Astrocyte (in vitro differentiated cells and primary cell): ENCODE results near the gene DNAJC17. TPM values are rescaled to one million over a fixed set of nuclear protein-coding genes. Genes with fewer than 3 reads are reported as not detected.

Experiments
- DNase-seq: peaks from one replicate; pipeline ENCODE4 v3.0.0-alpha.2; 2010; ENCODE audit warnings: low read depth
- FAIRE-seq: peaks from 2 replicates; lab custom pipeline; 2011; peaks lifted over from hg19 to GRCh38; lab: Jason Lieb, UNC
- H2AFZ ChIP-seq: 2 replicates; pipeline ENCODE4 v1.6.0; 2012; ENCODE audit warnings: low read depth, low read length, inconsistent platforms
- H3K27ac ChIP-seq: 2 replicates; pipeline ENCODE4 v1.5.1; 2011; ENCODE audit warnings: low read depth, low read length, inconsistent platforms
- H3K27me3 ChIP-seq: 2 replicates; pipeline ENCODE4 v1.6.0; 2011; ENCODE audit warnings: low read length, inconsistent platforms; ENCODE audit not compliant: insufficient read depth
- H3K36me3 ChIP-seq: 2 replicates; pipeline ENCODE4 v1.5.1; 2011; ENCODE audit warnings: low read length, inconsistent platforms; ENCODE audit not compliant: insufficient read depth
- H3K4me1 ChIP-seq: 2 replicates; pipeline ENCODE4 v1.5.1; 2011; ENCODE audit warnings: low read length, inconsistent platforms; ENCODE audit not compliant: insufficient read depth
- H3K4me2 ChIP-seq: 2 replicates; pipeline ENCODE4 v1.6.0; 2012; ENCODE audit warnings: low read length, inconsistent platforms
- H3K4me3 ChIP-seq: 2 replicates; pipeline ENCODE4 v1.5.1; 2011; ENCODE audit warnings: low read depth, mild to moderate bottlenecking, low read length, inconsistent platforms; ENCODE audit not compliant: insufficient read depth
- H3K79me2 ChIP-seq: 2 replicates; pipeline ENCODE4 v1.6.0; 2012; ENCODE audit warnings: mild to moderate bottlenecking, low read length, inconsistent platforms; ENCODE audit not compliant: insufficient read depth
- H3K9ac ChIP-seq: 2 replicates; pipeline ENCODE4 v1.6.0; 2012; ENCODE audit warnings: mild to moderate bottlenecking, low read length, inconsistent platforms
- H3K9me3 ChIP-seq: 2 replicates; pipeline ENCODE4 v1.5.1; 2012; ENCODE audit warnings: low read depth, mild to moderate bottlenecking, low read length, inconsistent platforms; ENCODE audit not compliant: insufficient read depth
- H4K20me1 ChIP-seq: 2 replicates; pipeline ENCODE4 v1.6.0; 2012; ENCODE audit warnings: low read length, inconsistent platforms; ENCODE audit not compliant: insufficient read depth
- H3K27ac Mint-ChIP-seq: one replicate; pipeline ENCODE4 v1.8.0; 2021; ENCODE audit warnings: mild to moderate bottlenecking, mixed read lengths; ENCODE audit not compliant: unreplicated experiment
- H3K27me3 Mint-ChIP-seq: one replicate; pipeline ENCODE4 v1.8.0; 2021; ENCODE audit warnings: low read depth, mixed read lengths; ENCODE audit not compliant: unreplicated experiment
- H3K36me3 Mint-ChIP-seq: one replicate; pipeline ENCODE4 v1.8.0; 2021; ENCODE audit warnings: low read depth, mixed read lengths; ENCODE audit not compliant: unreplicated experiment
- H3K4me1 Mint-ChIP-seq: one replicate; pipeline ENCODE4 v1.8.0; 2021; ENCODE audit warnings: low read depth, mixed read lengths; ENCODE audit not compliant: unreplicated experiment
- H3K4me3 Mint-ChIP-seq: one replicate; pipeline ENCODE4 v1.8.0; 2021; ENCODE audit warnings: mild to moderate bottlenecking, moderate library complexity, mixed read lengths; ENCODE audit not compliant: unreplicated experiment
- H3K9me3 Mint-ChIP-seq: one replicate; pipeline ENCODE4 v1.8.0; 2021; ENCODE audit warnings: mild to moderate bottlenecking, mixed read lengths; ENCODE audit not compliant: unreplicated experiment
- EZH2 ChIP-seq: IDR thresholded peaks from 2 replicates; pipeline ENCODE4 v1.6.1; 2012; ENCODE audit warnings: mild to moderate bottlenecking, low read length, inconsistent platforms; ENCODE audit not compliant: insufficient read depth
- total RNA-seq: library from RNA; stranded (reverse); gene quantifications from 2 replicates; pipeline ENCODE4 v1.2.1, GENCODE V29; 2021
- TF ChIP-seq, protein P1 (sequence below): IDR thresholded peaks from 2 replicates; pipeline ENCODE4 v1.5.1; 2011; ENCODE audit warnings: low read depth, mild to moderate bottlenecking, inconsistent platforms, low read length, moderate library complexity; ENCODE audit not compliant: insufficient read depth

The DNAJC17 gene
- total RNA-seq, 1 donor from 2014 or later, result 21.0 TPM

DNA sequence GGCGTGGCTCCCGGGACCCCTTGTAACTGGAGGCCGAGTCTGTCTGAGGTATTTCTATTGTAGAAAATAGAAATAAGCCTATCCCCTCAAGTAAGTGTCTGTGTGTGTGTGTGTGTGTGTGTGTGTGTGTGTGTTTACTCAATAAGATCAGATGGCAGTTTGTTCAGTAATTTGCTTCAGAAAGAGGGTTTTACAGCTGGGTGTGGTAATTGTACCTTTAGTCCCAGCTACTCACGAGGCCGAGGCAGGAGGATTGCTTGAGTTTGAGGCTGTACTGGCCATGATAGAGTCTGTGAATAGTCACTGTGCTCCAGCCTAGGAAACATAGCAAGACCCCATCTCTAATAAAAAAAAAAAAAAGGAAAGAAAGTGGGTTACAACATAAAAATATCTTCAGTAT is 45.3 kb upstream of the DNAJC17 start:
- Histone ChIP-seq H3K27me3 (no peaks in the 10 kb centered on the region), H3K79me2 (no peaks in the 10 kb centered on the region), H3K4me1 (no peaks in the 10 kb centered on the region), H3K27ac (no peak overlapping the region), H3K9ac (no peak overlapping the region), H3K36me3 (no peaks in the 10 kb centered on the region), H4K20me1 (no peaks in the 10 kb centered on the region), H3K4me2 (no peak overlapping the region), H2AFZ (no peak overlapping the region), H3K4me3 (no peak overlapping the region), H3K9me3 (no peaks in the 10 kb centered on the region)
- FAIRE-seq (no peak), DNase-seq (no peak)
- Mint-ChIP-seq H3K9me3 (no peaks in the 10 kb centered on the region), H3K36me3 (peaks cover 4% of the 10 kb centered on the region), H3K27me3 (no peaks in the 10 kb centered on the region), H3K27ac (no peak overlapping the region), H3K4me3 (no peak overlapping the region), H3K4me1 (peaks cover 7% of the 10 kb centered on the region)
- TF ChIP-seq, protein P1, sequence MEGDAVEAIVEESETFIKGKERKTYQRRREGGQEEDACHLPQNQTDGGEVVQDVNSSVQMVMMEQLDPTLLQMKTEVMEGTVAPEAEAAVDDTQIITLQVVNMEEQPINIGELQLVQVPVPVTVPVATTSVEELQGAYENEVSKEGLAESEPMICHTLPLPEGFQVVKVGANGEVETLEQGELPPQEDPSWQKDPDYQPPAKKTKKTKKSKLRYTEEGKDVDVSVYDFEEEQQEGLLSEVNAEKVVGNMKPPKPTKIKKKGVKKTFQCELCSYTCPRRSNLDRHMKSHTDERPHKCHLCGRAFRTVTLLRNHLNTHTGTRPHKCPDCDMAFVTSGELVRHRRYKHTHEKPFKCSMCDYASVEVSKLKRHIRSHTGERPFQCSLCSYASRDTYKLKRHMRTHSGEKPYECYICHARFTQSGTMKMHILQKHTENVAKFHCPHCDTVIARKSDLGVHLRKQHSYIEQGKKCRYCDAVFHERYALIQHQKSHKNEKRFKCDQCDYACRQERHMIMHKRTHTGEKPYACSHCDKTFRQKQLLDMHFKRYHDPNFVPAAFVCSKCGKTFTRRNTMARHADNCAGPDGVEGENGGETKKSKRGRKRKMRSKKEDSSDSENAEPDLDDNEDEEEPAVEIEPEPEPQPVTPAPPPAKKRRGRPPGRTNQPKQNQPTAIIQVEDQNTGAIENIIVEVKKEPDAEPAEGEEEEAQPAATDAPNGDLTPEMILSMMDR, result no peak
- TF ChIP-seq EZH2, result no peak

DNA sequence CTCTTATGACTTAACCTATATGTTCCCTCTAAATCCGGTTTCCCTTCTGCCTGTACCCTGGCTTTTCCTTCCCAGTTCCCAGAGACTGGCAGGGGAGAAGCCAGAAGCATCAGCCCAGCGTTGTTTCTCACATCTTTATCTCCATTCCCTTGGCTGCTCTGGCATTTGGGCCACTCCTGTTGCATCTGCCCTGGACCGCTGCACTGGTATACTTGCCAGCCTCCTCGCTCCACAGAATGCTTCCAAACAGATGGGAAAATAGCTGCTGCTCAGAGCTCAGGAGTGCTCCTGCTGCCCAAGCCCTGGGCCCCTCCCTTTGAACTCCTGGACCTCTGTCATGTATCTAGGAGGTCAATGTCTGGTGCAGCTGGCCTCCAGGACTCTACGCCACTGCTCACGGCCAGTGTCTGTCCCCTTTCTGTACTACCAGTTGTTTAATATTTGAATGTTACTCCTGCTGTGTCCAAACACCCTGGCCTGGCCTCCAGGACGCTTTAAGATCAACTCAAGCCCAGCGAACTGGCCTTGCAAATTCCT is 43.4 kb upstream of the DNAJC17 start:
- Mint-ChIP-seq H3K36me3 (peaks cover 4% of the 10 kb centered on the region), H3K4me1 (peaks cover 26% of the 10 kb centered on the region), H3K27me3 (no peaks in the 10 kb centered on the region), H3K27ac (no peak overlapping the region), H3K9me3 (no peaks in the 10 kb centered on the region), H3K4me3 (no peak overlapping the region)
- H3K79me2 ChIP-seq, result no peaks in the 10 kb centered on the region
- H3K27me3 ChIP-seq, result no peaks in the 10 kb centered on the region
- H3K27ac ChIP-seq, result no peak overlapping the region
- no peak for TF ChIP-seq EZH2
- TF ChIP-seq, protein P1, result no peak
- H3K4me3 ChIP-seq, result no peak overlapping the region
- no peak overlapping the region for H3K9ac ChIP-seq
- no peaks in the 10 kb centered on the region for H3K36me3 ChIP-seq
- H2AFZ ChIP-seq, result no peak overlapping the region
- H4K20me1 ChIP-seq, result no peaks in the 10 kb centered on the region
- DNase-seq (no peak), FAIRE-seq (no peak)
- peaks cover 2% of the 10 kb centered on the region for H3K4me1 ChIP-seq
- H3K9me3 ChIP-seq, result no peaks in the 10 kb centered on the region
- H3K4me2 ChIP-seq, result no peak overlapping the region

DNA sequence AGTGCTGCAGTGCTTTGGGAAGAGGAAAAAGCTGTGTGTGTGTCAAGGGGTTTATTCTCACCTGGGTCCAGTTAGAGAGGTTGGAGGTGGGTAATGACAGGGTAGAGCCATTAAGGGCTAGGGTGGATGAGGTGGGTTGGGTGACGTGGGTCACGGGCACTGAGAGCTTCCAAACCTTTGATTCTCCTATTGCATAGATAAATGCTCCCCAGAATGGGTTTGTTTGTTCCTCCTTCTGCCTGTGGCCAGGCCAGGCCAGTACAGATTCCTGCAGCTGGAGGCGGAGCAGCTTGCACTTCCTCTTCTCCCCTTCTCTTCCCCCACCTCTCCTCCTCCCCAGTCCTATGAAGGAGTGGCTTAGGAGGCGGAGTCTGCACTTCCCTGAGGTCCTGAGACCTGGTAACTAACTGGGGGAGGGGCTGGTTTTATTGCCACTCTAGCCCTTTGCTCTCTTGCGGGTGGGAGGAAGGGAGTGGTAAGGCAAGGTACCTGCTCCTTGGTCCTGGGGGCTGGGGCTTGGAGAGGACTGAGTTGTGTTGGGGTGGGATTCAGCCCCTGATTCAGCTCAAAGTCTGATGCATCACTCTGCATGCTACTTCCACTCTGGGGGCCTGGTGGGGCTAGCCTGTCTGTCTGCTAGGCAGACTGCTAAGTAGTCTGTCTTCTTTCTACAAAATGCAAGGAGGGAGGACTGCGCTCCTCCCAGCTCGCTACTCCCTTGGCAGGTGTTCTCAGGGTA is 40.1 kb upstream of the DNAJC17 start:
- H2AFZ ChIP-seq, result no peak overlapping the region
- H3K9ac ChIP-seq, result no peak overlapping the region
- H3K4me1 ChIP-seq, result peaks cover 13% of the 10 kb centered on the region
- no peaks in the 10 kb centered on the region for H3K36me3 ChIP-seq
- H3K79me2 ChIP-seq, result no peaks in the 10 kb centered on the region
- TF ChIP-seq EZH2, result no peak
- TF ChIP-seq, protein P1, result no peak
- H3K9me3 ChIP-seq, result no peaks in the 10 kb centered on the region
- H3K27ac ChIP-seq, result no peak overlapping the region
- DNase-seq (no peak), FAIRE-seq (no peak)
- no peaks in the 10 kb centered on the region for H4K20me1 ChIP-seq
- H3K4me3 ChIP-seq, result no peak overlapping the region
- H3K4me2 ChIP-seq, result no peak overlapping the region
- peak overlapping the region; percentile 17 for H3K4me3 Mint-ChIP-seq
- no peaks in the 10 kb centered on the region for H3K9me3 Mint-ChIP-seq
- H3K36me3 Mint-ChIP-seq, result peaks cover 4% of the 10 kb centered on the region
- H3K4me1 Mint-ChIP-seq, result peaks cover 32% of the 10 kb centered on the region
- peak overlapping the region; percentile 14 for H3K27ac Mint-ChIP-seq
- H3K27me3 ChIP-seq, result peaks cover 11% of the 10 kb centered on the region
- H3K27me3 Mint-ChIP-seq, result peaks cover 11% of the 10 kb centered on the region
